Small intestine (tissue), 16 donors: ENCODE data around the gene YPEL1. TPM values are rescaled to one million over a fixed set of nuclear protein-coding genes. Genes with fewer than 3 reads are reported as not detected.
A peak's percentile ranks its signal among the peaks of the same experiment; 100 is the strongest.

Source experiments
- DNase-seq, 2 donors: peaks; one replicate each; pipeline versions ENCODE4 v3.0.0 to v3.0.0-alpha.2; 2013
- FAIRE-seq: peaks from 2 replicates; lab custom pipeline; 2012; peaks lifted over from hg19 to GRCh38; lab: Jason Lieb, UNC
- H3K27ac ChIP-seq, 3 donors: one replicate each; pipeline ENCODE4 v1.5.1; 2013; ENCODE audit warnings: low read length in 2 of 3, mild to moderate bottlenecking in 2 of 3, control low read depth in 1 of 3, inconsistent platforms in 1 of 3, low read depth in 1 of 3, moderate library complexity in 1 of 3
- H3K27me3 ChIP-seq, 3 donors: one replicate each; pipeline ENCODE4 v1.6.1; 2013; ENCODE audit warnings: low read length in 3 of 3, inconsistent platforms in 1 of 3; ENCODE audit not compliant: control insufficient read depth in 3 of 3, insufficient read depth in 3 of 3
- H3K36me3 ChIP-seq, 3 donors: one replicate each; pipeline ENCODE4 v1.6.1; 2013; ENCODE audit warnings: low read length in 3 of 3, inconsistent platforms in 1 of 3, low read depth in 1 of 3, mild to moderate bottlenecking in 1 of 3, moderate library complexity in 1 of 3; ENCODE audit not compliant: control insufficient read depth in 3 of 3, insufficient read depth in 2 of 3
- H3K4me1 ChIP-seq, 3 donors: one replicate each; pipeline ENCODE4 v1.6.1; 2013; ENCODE audit warnings: low read length in 2 of 3, inconsistent platforms in 1 of 3, low read depth in 1 of 3, mild to moderate bottlenecking in 1 of 3, moderate library complexity in 1 of 3; ENCODE audit not compliant: control insufficient read depth in 3 of 3, insufficient read depth in 2 of 3
- H3K4me3 ChIP-seq, 3 donors: one replicate each; pipeline ENCODE4 v1.5.1; 2013; ENCODE audit warnings: low read length in 3 of 3, control low read depth in 1 of 3, inconsistent platforms in 1 of 3, low read depth in 1 of 3, mild to moderate bottlenecking in 1 of 3, moderate library complexity in 1 of 3
- H3K9me3 ChIP-seq, 2 donors: one replicate each; pipeline ENCODE4 v1.6.1; 2013; ENCODE audit warnings: low read depth in 1 of 2, low read length in 1 of 2; ENCODE audit not compliant: control insufficient read depth in 2 of 2, insufficient read depth in 1 of 2
- WGBS, 3 donors: extraction: QIAGEN DNeasy Blood & Tissue Kit; methylation state at CpG; one replicate each; pipeline ENCODE4 v1.1.7; 2013; 5-methylcytosine and 5-hydroxymethylcytosine counted together
- long read RNA-seq, 10 donors: transcript quantifications; one replicate each; lab custom pipeline, GENCODE V29; 2026
- polyA plus RNA-seq, 4 donors: library from polyadenylated mRNA; stranded (reverse) in 3 of 4; unstranded in 1 of 4; fragments of 200-250 nt in 3 of 4; fragments of 120-200 nt in 1 of 4; gene quantifications; one replicate each; pipeline versions ENCODE4 v1.2.1 to v1.2.3, GENCODE V29; 2013
- donor health status: healthy with polysubstance abuse.
- donor health status: control.
- donor health status: control.
- donor health status: Bipolar disorder and iron deficiency.
- donor health status: healthy.

Gene YPEL1
- polyA plus RNA-seq, result 1 to 10 TPM in 3 of 4 donors, under 1 TPM in 1; 0.22 to 2.3 (median 1.5) TPM
- long read RNA-seq, donor 1, result 0 reads
- long read RNA-seq, donor 2, result 0 reads
- long read RNA-seq, donor 3, full-length matches to known transcripts, result 1 of 1 reads
- long read RNA-seq, donor 3, partial matches to known transcripts, result 0 of 1 reads
- long read RNA-seq, donor 3, other reads (novel, unspliced or antisense), result 0 of 1 reads
- long read RNA-seq, donor 4, result 0 reads
- long read RNA-seq, donor 5, result 0 reads
- long read RNA-seq, donor 6, full-length matches to known transcripts, result 1 of 1 reads
- long read RNA-seq, donor 6, partial matches to known transcripts, result 0 of 1 reads
- long read RNA-seq, donor 6, other reads (novel, unspliced or antisense), result 0 of 1 reads
- long read RNA-seq, donor 7, full-length matches to known transcripts, result 9 of 9 reads
- long read RNA-seq, donor 7, partial matches to known transcripts, result 0 of 9 reads
- long read RNA-seq, donor 7, other reads (novel, unspliced or antisense), result 0 of 9 reads
- long read RNA-seq, donor 8, full-length matches to known transcripts, result 1 of 1 reads
- long read RNA-seq, donor 8, partial matches to known transcripts, result 0 of 1 reads
- long read RNA-seq, donor 8, other reads (novel, unspliced or antisense), result 0 of 1 reads
- long read RNA-seq, donor 9, result 0 reads
- long read RNA-seq, donor 10, full-length matches to known transcripts, result 4 of 4 reads
- long read RNA-seq, donor 10, partial matches to known transcripts, result 0 of 4 reads
- long read RNA-seq, donor 10, other reads (novel, unspliced or antisense), result 0 of 4 reads

- Histone ChIP-seq H3K27ac (peak within 1 kb of the TSS in 1 of 3 donors; percentile 82), H3K9me3 (no peaks in the 10 kb centered on the region), H3K27me3 (peaks cover 0 to 29% (median 0%) of the 10 kb centered on the region in 3 donors), H3K4me3 (peak within 1 kb of the TSS; percentile 44 to 59 (median 57)), H3K36me3 (no peaks in the 10 kb centered on the region), H3K4me1 (peaks cover 0 to 7% (median 3%) of the 10 kb centered on the region in 3 donors)
- WGBS, 3 donors, result 0 to 1% (median 1%) methylated on average over 54 to 102 of the region's 102 CpGs
- no peak for FAIRE-seq
- DNase-seq, result peak; percentile 94 to 98
These were observed at the start of gene YPEL1 for GRCh38 chr22:21735200-21736083. Gene YPEL1, minus strand, starts transcription at chr22:21735794. Its CDS starts 25,050 bp downstream, at chr22:21710744.

- Histone ChIP-seq H3K9me3 (no peaks in the 10 kb centered on the region), H3K27ac (no peak overlapping the region), H3K4me1 (no peaks in the 10 kb centered on the region), H3K4me3 (no peak overlapping the region), H3K27me3 (no peaks in the 10 kb centered on the region), H3K36me3 (peaks cover 3 to 41% (median 7%) of the 10 kb centered on the region in 3 donors)
- 85 to 98% (median 86%) methylated on average over 2 of the region's 2 CpGs for WGBS, 3 donors
- FAIRE-seq (no peak), DNase-seq (no peak)
These were observed 44.7 kb upstream of the YPEL1 start for GRCh38 chr22:21780259-21780658.

GRCh38 chr22:21779444-21779843, 43.9 kb upstream of the YPEL1 start:
- FAIRE-seq, result no peak

GRCh38 chr22:21778705-21779363, 43.2 kb upstream of the YPEL1 start:
- H3K27ac ChIP-seq, result no peak overlapping the region
- 88 to 92% (median 90%) methylated on average over 4 of the region's 4 CpGs for WGBS, 3 donors
- no peak for DNase-seq
- H3K36me3 ChIP-seq, result peaks cover 3 to 31% (median 7%) of the 10 kb centered on the region in 3 donors
- H3K9me3 ChIP-seq, result no peaks in the 10 kb centered on the region
- no peak overlapping the region for H3K4me3 ChIP-seq
- no peak for FAIRE-seq
- no peaks in the 10 kb centered on the region for H3K27me3 ChIP-seq
- no peaks in the 10 kb centered on the region for H3K4me1 ChIP-seq

More at GRCh38 chr22:21779444-21779843, 43.9 kb upstream of the YPEL1 start:
- Histone ChIP-seq H3K4me3 (no peak overlapping the region), H3K4me1 (no peaks in the 10 kb centered on the region), H3K27ac (no peak overlapping the region), H3K9me3 (no peaks in the 10 kb centered on the region), H3K27me3 (no peaks in the 10 kb centered on the region), H3K36me3 (peaks cover 3 to 35% (median 7%) of the 10 kb centered on the region in 3 donors)
- DNase-seq, result no peak
- WGBS, 3 donors, result 90 to 97% (median 96%) methylated on average over 2 of the region's 2 CpGs

- no peak for DNase-seq
- H3K27me3 ChIP-seq, result no peaks in the 10 kb centered on the region
- no peak overlapping the region for H3K4me3 ChIP-seq
- no peaks in the 10 kb centered on the region for H3K4me1 ChIP-seq
- H3K9me3 ChIP-seq, result no peaks in the 10 kb centered on the region
- no peak overlapping the region for H3K27ac ChIP-seq
- peaks cover 10 to 60% (median 12%) of the 10 kb centered on the region in 3 donors for H3K36me3 ChIP-seq
- 95 to 98% (median 96%) methylated on average over 4 of the region's 4 CpGs for WGBS, 3 donors
- FAIRE-seq, result no peak
These were observed 36.0 kb upstream of the YPEL1 start for GRCh38 chr22:21771631-21771976.

GRCh38 chr22:21768435-21768834, 32.8 kb upstream of the YPEL1 start:
- H3K9me3 ChIP-seq, result no peaks in the 10 kb centered on the region
- H3K27me3 ChIP-seq, result no peaks in the 10 kb centered on the region
- FAIRE-seq (no peak), DNase-seq (no peak)
- H3K27ac ChIP-seq, result no peak overlapping the region
- WGBS, 3 donors, result 52 to 100% (median 98%) methylated on average over 1 of the region's 1 CpG
- peaks cover 18 to 79% (median 20%) of the 10 kb centered on the region in 3 donors for H3K36me3 ChIP-seq
- H3K4me1 ChIP-seq, result no peaks in the 10 kb centered on the region
- H3K4me3 ChIP-seq, result no peak overlapping the region

GRCh38 chr22:21766691-21767462, 31.3 kb upstream of the YPEL1 start:
- Histone ChIP-seq H3K4me3 (no peak overlapping the region), H3K36me3 (peaks cover 20 to 77% (median 23%) of the 10 kb centered on the region in 3 donors)
- FAIRE-seq, result no peak

More at GRCh38 chr22:21766691-21767462, 31.3 kb upstream of the YPEL1 start:
- H3K9me3 ChIP-seq, result no peaks in the 10 kb centered on the region
- H3K27ac ChIP-seq, result peak overlapping the region in 2 of 3 donors; percentile 2 to 66
- no peaks in the 10 kb centered on the region for H3K27me3 ChIP-seq
- no peaks in the 10 kb centered on the region for H3K4me1 ChIP-seq
- peak in 1 of 2 donors; percentile 60 for DNase-seq
- WGBS, 3 donors, result 72 to 92% (median 75%) methylated on average over 15 of the region's 15 CpGs
